Measurements from ENCODE around the gene ELAC1. TPM values are rescaled to one million over a fixed set of nuclear protein-coding genes. Genes with fewer than 3 reads are reported as not detected.

Gene ELAC1
- total and polyA plus RNA-seq, 2 experiments from 2014 or later, result 2.8 to 3.2 TPM

DNA sequence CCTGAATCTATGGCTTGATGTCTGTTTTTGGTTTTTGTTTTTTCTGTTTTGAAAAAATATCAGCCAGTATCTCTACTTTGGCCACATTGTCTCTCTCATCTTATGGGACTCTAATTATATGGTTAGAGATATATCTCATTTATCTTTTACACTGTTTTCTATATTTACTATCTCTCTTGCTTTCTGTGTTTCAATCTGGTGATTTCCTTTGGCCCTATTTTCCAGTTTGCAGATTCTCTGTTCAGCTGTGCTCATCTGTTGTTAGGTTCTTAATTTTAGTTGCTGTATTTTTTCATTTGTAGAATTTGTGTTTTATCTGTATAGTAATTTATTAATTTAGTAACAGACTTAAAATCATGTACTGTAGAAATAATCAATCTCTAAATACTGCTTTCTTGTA lies 41.3 kb upstream of the ELAC1 start:
- Mint-ChIP-seq H3K4me3 (no peak overlapping the region), H3K36me3 (ENCODE audit: low read depth) (peaks cover 70% of the 10 kb centered on the region)

DNA sequence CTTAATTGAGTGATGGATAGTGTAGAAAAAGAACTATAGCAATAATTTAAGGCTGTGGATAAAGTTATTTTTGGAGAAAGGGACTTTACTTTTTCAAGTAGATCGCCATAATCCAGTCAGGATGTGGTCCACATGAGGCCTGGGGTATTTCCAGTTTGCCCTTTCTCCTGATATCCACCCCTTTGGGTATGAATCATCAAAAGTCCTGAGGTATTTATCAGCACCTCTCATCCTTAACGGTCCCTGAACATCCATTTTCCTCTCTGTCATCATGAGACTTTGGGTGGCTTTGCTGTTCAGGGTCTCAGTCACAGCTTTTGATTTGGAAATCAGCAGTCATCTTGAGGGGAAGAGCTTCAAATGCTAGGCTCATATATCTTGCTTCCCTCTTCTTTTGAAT lies 39.3 kb upstream of the ELAC1 start:
- H3K27ac Mint-ChIP-seq, result no peak overlapping the region
- no peak for TF ChIP-seq REST (IDR thresholded peaks at IDR 0.05; ENCODE audit: unreplicated experiment)
- TF ChIP-seq POLR2AphosphoS5 (IDR thresholded peaks at IDR 0.05; ENCODE audit: low read depth), result no peak
- TF ChIP-seq CREB1 (CRISPR knock-in tag; IDR thresholded peaks at IDR 0.05; ENCODE audit: low read depth), result no peak
- TF ChIP-seq EZH2 (IDR thresholded peaks at IDR 0.05; ENCODE audit: low read depth, unreplicated experiment), result no peak
- TF ChIP-seq ZNF331 (CRISPR knock-in tag; IDR thresholded peaks at IDR 0.05; ENCODE audit: low read depth), result no peak
- TF ChIP-seq ZNF114 (CRISPR knock-in tag; IDR thresholded peaks at IDR 0.05), result no peak
- no peak for TF ChIP-seq EZH2phosphoT487 (IDR thresholded peaks at IDR 0.05; ENCODE audit: unreplicated experiment)
- TF ChIP-seq, protein P1, sequence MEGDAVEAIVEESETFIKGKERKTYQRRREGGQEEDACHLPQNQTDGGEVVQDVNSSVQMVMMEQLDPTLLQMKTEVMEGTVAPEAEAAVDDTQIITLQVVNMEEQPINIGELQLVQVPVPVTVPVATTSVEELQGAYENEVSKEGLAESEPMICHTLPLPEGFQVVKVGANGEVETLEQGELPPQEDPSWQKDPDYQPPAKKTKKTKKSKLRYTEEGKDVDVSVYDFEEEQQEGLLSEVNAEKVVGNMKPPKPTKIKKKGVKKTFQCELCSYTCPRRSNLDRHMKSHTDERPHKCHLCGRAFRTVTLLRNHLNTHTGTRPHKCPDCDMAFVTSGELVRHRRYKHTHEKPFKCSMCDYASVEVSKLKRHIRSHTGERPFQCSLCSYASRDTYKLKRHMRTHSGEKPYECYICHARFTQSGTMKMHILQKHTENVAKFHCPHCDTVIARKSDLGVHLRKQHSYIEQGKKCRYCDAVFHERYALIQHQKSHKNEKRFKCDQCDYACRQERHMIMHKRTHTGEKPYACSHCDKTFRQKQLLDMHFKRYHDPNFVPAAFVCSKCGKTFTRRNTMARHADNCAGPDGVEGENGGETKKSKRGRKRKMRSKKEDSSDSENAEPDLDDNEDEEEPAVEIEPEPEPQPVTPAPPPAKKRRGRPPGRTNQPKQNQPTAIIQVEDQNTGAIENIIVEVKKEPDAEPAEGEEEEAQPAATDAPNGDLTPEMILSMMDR (conservative IDR thresholded peaks at IDR 0.05; ENCODE audit: low read depth in 2 of 2), result no peak
- TF ChIP-seq, protein P2, sequence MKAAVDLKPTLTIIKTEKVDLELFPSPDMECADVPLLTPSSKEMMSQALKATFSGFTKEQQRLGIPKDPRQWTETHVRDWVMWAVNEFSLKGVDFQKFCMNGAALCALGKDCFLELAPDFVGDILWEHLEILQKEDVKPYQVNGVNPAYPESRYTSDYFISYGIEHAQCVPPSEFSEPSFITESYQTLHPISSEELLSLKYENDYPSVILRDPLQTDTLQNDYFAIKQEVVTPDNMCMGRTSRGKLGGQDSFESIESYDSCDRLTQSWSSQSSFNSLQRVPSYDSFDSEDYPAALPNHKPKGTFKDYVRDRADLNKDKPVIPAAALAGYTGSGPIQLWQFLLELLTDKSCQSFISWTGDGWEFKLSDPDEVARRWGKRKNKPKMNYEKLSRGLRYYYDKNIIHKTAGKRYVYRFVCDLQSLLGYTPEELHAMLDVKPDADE (IDR thresholded peaks at IDR 0.05), result no peak

More for the DNA sequence above, 41.3 kb upstream of the ELAC1 start:
- Histone ChIP-seq H3K79me2 (replicated peaks; ENCODE audit: insufficient read depth) (no peaks in the 10 kb centered on the region), H3K4me1 (ENCODE audit: insufficient read depth) (no peaks in the 10 kb centered on the region), H3K36me3 (ENCODE audit: insufficient read depth) (peaks cover 33% of the 10 kb centered on the region), H2AFZ (no peak overlapping the region), H3K27me3 (ENCODE audit: insufficient read depth) (no peaks in the 10 kb centered on the region), H3K9me2 (ENCODE audit: insufficient read depth) (no peaks in the 10 kb centered on the region), H3K4me2 (no peak overlapping the region), H3K4me3 (no peak overlapping the region), H3F3A (replicated peaks; ENCODE audit: low read depth) (no peaks in the 10 kb centered on the region), H4K20me1 (replicated peaks; ENCODE audit: insufficient read depth) (no peaks in the 10 kb centered on the region), H3K27ac (ENCODE audit: low read depth) (no peak overlapping the region)
- no peak for ATAC-seq
- H3K4me1 Mint-ChIP-seq, result no peaks in the 10 kb centered on the region
- H3K27me3 Mint-ChIP-seq (ENCODE audit: insufficient read depth, low read depth, poor library complexity), result no peaks in the 10 kb centered on the region
- DNase-seq (ENCODE audit: low spot score), result no peak
- H3K27ac Mint-ChIP-seq, result no peak overlapping the region
- TF ChIP-seq ZNF114 (CRISPR knock-in tag; IDR thresholded peaks at IDR 0.05) (no peak), NANOG (IDR thresholded peaks at IDR 0.05; ENCODE audit: borderline replicate concordance) (no peak), EZH2 (IDR thresholded peaks at IDR 0.05; ENCODE audit: low read depth, unreplicated experiment) (no peak)
- H3K9me3 Mint-ChIP-seq, result peaks cover 13% of the 10 kb centered on the region

More for the DNA sequence above, 39.3 kb upstream of the ELAC1 start:
- no peak for ATAC-seq
- Histone ChIP-seq H3K27ac (ENCODE audit: low read depth) (no peak overlapping the region), H3K79me2 (replicated peaks; ENCODE audit: insufficient read depth) (no peaks in the 10 kb centered on the region), H3K4me2 (no peak overlapping the region), H3K27me3 (ENCODE audit: insufficient read depth) (no peaks in the 10 kb centered on the region), H3K4me1 (ENCODE audit: insufficient read depth) (no peaks in the 10 kb centered on the region), H3F3A (replicated peaks; ENCODE audit: low read depth) (no peaks in the 10 kb centered on the region), H3K36me3 (ENCODE audit: insufficient read depth) (peaks cover 32% of the 10 kb centered on the region), H3K4me3 (no peak overlapping the region), H2AFZ (no peak overlapping the region), H4K20me1 (replicated peaks; ENCODE audit: insufficient read depth) (no peaks in the 10 kb centered on the region), H3K9me2 (ENCODE audit: insufficient read depth) (no peaks in the 10 kb centered on the region)
- Mint-ChIP-seq H3K4me1 (no peaks in the 10 kb centered on the region), H3K27me3 (ENCODE audit: insufficient read depth, low read depth, poor library complexity) (no peaks in the 10 kb centered on the region), H3K4me3 (no peak overlapping the region), H3K36me3 (ENCODE audit: low read depth) (peaks cover 63% of the 10 kb centered on the region), H3K9me3 (peaks cover 13% of the 10 kb centered on the region)
- no peak for DNase-seq (ENCODE audit: low spot score)
